ENCODE results near the gene GLRB.

GRCh38 chr4:157128395-157128794 is 52.4 kb downstream of the GLRB start:
- TF ChIP-seq POLR2A (IDR thresholded peaks at IDR 0.05; ENCODE audit: low read depth, low read length) = no peak
- TF ChIP-seq TAF1 (IDR thresholded peaks at IDR 0.05; ENCODE audit: borderline replicate concordance, low read depth, low read length) = no peak
- TF ChIP-seq POLR2AphosphoS5 (IDR thresholded peaks at IDR 0.05; ENCODE audit: low read depth, low read length) = no peak

Measured in GM12892 (cell line).